Hematopoietic multipotent progenitor cell treated with erythropoietin and hydrocortisone succinate and interleukin-3 and kit ligand, for 8 days (in vitro differentiated cells): ENCODE data around the gene TAF1B.

Experiments
- DNase-seq: peaks from one replicate; pipeline ENCODE4 v3.0.0-alpha.2; 2015

Gene TAF1B

DNA sequence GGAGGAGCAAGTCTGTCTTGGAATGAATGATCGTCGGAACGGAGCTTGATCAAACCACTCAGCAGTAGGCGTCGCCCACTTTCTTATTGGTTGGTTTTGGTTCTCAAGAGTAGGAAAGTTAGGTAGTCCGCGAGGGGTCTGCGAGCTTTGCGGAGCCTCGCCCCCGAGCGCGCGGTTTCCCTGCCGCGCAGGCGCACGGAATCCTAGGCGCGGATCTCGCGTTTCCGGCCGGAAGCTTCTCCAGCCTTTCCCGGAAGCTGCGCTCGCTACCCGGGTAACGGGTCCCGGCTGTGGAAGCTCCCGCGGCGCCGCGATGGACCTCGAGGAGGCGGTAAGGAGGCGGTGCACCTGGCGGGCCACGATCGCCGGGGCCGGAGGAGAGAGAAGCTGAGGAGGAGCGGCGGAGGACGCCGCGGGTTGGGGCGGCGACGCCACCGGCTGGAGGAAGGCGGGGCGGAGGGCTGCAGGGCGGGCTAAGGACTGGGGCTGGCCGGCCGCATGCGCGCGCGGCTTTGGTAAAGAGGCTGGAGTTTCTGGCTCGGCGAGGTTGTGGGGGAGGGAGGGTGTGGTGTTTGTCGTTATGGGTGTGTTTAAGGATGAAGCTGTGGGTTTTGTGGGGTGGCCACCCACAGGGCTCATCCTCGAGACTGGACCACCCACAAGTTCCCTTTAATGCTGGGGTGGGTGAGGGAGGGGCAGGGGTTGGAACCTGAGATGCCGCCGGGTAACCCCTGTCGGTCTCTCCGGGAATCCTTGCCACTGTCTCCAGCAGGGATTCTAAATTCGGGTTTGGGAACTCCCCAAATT is at the start of gene TAF1B:
Gene TAF1B, plus strand, starts transcription at position 246 of the 807 bp plus-strand sequence. Its CDS starts 68 bp downstream, at position 314.
- DNase-seq, result peak; percentile 98

DNA sequence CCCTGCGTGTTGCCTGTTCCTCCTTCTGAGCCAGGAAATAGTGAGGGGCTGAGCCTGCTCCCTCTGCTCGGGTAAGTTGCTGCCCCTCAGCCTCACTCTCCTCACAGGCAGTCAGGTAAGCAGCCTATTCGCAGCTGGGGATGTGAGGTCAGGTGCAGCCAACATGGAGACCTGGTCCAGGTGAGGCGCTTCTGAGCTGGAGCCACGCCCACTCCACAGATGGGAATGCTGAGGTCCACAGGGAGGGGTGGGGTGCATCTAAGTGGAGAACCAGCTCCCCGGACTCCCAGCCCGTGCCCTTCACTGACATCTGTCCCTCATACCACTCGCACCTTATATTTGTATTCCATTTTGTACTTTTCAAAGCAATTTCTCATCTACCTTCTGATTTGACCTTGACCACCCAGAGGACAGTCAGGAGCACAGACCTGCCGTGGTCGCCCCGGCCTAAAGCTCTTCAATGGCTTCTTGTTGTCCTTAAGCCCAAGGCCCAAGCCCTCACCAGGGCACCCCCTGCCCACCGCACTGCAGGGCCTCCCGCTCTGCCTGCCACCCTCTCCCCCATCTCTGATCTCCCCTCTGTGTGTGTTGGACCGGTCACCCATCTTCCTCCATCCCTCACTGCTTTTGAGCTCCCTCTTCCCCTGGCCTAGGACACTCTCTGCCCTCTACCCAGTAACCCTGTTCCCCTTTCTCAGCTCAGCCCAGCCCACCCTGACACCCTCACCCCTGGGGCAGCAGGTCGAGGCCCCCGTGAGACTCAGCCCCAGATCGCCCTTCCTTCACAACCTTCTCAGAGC is 49.2 kb upstream of the TAF1B start:
- DNase-seq, result no peak

DNA sequence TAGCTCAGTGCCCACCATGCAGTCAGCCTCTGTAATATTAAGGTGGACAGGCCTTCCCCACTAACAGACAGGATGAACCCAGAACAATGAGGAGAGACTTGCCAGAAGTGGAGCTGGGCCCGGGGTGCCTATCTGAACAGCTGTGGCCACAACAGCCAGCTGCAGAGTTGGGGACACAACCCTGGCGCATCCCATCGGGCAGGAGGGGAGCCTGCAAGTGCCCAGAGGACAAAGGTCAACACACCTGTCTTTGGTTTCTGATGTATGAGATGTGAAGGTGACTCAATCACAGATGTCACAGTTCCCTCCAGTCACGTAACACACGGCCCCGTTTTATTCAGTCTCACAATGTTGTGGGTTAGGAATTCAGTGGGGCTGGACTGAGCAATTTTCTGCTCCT is 48.2 kb upstream of the TAF1B start:
- no peak for DNase-seq

DNA sequence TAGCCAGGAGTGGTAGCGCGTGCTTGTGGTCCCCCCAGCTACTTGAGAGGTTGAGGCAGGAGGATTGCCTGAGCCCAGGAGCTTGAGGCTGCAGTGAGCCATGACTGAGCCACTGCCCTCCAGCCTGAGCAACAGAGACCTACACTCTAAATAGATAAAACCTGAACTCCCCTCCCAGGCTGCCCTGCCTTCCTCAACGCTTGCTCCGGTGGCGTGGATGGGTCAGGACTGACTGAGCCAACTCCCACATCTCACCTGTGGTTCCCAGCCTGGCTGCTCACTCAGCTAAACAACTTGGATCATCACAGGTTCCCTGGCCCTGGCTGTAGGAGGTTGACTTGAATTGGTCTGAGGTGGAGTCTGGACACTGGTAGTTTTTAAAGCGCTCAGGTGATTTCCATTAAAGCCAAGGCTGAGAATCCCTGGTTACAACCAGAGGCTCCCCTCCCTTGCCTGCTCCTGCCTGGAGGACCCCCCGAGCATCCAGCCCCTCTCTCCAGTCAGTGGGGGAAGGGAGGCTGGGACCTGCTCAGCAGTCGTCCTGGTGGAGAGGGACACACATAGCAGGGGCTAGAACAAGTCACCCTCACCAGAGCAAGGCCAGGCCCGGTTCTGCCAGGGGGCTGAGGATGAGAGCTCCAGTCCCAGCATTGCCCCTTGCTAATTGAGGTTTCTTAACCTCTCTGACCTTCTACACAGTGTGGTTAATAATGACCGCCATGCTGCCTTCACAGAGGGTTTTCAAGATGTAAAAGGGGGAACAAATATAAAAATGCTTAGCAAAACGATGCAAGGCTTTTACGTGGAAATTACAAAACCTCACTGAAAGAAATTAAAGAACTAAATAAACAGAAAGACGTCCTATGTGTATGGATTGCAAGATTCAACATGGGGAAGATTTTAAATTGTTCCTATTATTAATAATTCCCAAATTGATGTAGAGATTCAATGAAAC is 46.9 kb upstream of the TAF1B start:
- no peak for DNase-seq

DNA sequence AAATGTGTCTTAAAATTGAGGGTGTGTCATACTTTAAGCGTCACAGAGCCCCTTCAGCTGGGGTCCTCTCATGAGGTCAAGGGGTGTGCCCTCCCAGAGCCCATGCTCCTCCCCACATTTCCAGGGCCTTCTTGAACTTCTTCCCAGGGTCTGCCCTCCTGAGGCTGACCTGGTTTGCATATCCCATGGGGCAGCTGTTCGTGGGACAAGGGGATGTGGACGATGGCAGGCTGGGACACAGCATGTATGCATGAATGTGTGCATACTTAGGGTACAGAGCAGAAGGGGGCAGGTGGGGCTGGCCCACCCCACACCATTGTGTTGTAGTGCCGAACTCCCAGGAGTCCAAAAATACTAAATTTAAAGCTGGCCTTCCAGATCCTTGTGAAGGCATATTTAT is 46.2 kb upstream of the TAF1B start:
- DNase-seq, result no peak

DNA sequence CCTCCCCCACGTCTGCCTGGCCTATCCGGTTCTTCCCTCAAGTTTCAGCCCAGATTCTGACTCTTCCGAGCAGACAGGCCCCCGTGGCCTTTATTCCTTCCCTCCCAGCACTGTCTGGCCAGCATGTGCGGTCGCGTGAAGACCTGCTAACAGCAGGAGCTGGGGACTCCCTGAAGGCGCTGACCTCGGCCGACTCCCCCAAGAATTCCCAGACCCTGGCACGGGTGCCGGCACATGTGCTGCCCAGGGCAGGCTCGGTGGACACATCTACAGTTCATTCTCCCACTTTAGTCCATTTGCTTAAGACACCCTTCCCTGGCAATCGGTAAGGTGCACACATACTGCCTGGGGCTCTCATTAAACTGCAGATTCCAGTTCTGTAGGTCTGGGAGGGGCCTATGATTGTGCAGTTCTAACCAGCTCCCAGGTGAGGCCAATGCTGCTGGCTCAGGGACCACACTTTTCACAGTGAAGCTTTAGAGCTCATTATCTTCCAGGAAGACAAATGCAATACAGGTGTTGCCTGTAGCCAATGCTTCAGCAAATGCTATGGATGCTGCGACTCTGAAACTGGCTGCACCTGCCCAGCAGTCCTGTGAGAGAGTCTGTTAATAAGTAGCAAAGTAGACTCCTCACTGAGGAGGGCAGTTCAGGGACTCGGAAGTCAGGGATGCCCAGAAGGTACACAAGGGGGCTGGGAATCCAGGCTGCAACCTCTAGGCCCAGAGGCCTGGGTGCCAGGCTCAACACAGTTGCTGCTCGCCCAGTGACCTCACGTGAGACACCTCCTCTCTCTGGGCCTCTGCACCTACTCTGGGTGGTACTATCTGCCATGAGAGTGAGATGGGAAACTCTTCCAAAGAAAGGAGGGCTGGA is 45.4 kb upstream of the TAF1B start:
- DNase-seq, result no peak

DNA sequence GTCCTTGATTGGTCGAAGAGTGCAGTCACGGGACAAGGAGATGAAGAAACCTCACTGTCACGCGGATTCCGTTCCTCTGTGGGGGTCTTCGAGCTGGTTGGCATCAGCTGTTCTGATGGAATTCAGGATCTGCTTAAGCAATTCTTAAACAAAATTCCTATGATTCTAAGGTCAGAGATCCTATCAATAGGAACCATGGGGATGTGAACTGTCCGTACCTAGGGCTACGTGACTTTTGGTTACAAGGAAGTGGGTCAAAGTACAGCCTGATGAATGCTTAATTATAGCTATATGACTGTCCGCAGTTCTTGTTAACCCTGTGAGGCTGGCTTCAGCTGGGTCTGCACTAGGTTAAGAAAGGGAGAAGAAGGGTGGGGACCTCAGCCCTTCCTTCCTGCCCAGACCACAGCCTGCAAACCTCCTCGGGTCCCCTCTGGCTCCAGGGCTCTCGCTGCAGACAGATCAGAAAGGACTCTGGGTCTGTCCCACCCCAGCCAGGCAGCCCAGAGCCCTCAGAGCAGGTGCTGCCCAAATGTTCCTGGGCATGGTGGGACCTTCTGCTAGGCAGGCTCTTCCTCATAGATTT is 44.2 kb upstream of the TAF1B start:
- DNase-seq, result peak; percentile 10

DNA sequence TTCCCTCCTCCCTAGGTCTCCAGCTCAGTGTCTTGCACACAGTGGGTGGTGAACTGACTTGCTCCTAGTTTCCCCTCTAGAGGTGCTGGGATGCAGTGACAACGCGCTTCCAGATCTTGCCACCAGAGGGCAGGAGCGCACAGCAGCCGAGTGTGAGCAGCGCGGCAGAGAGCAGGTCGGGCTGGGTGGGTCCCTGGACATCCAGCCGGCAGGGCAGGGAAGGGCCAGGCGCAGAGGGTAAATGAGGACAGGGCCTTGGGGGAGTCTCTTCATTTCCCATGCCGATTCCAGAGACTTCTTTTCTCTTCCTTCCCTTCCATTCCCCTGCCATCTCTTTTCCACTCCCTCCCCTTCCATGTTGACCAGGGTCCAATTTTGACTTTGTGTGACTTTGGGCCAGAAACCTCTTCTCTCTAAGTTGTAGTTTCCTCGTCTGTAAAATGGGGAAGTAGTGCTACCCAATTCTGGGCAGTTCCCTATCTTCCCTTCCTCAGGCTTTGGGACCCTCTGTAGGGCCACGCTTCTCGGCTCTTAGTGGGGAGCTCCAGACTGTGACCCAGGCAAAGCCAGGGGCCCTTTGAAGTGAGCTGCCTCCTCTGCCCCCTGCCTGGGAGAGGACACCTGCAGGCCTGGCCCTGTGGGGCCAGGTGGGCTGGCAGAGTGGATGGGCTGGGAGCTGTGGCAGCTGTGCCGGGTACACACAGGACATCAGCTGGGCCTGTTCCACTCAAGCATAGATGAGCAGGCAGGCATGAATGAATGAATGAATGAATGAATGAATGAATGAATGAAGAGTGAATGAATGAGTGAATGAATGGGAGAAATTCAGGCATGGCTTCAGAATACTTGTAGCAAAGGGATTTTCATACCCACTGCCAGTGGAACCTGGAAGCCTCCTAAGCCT is 43.3 kb upstream of the TAF1B start:
- peak; percentile 80 for DNase-seq

DNA sequence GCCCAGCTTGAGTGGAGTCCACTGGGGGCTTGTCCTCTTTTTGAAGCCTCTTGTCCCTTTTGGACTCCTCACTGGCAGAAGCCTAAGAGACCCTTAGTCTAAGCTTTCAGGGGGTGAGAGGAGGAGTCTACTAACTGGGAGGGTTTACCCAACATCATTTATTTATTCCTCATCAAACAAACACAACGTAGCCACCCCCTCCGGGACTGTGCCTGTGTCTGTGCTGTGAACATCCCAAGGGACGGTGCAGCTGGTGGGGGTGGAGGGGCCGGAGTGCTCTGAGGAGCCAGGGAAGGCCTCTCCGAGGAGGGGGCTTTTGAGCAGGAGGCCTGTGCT is 42.7 kb upstream of the TAF1B start:
- no peak for DNase-seq

DNA sequence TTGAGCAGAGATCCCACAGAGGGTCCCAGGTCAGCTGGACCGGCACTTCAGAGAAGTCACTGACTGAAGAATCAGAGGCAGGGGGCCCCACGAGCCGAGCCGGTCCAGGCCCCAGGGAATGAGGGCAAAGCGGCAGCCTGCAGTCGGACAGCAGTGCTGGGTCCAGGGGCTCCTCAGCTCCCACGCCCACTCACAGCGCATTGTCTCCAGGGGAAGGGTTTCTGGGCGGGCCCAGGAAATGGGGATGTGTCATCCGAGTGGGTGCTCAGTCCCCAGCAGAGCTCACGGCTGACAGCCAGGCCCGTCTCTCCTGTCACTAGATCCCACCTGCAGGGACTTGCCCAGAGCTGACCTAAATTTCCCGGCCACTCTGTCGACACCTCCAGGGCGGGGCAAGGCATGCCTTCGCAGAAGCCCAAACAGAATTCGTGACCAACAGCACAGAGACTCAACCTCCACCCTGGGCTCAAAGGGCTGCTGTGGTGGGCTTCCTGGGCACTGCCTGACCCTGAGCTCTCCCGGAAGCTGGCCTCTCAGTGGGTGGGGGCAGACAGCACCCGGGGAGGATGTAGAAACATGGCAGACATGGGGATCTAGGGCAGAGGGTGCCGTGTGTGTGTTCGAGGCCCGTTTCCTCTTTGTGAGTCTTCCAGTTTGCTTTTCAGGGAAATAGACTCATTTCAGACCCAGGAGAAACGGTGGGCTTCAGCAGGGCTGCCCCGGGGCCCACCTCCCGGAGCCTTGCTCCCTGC is 42.1 kb upstream of the TAF1B start:
- DNase-seq, result no peak

DNA sequence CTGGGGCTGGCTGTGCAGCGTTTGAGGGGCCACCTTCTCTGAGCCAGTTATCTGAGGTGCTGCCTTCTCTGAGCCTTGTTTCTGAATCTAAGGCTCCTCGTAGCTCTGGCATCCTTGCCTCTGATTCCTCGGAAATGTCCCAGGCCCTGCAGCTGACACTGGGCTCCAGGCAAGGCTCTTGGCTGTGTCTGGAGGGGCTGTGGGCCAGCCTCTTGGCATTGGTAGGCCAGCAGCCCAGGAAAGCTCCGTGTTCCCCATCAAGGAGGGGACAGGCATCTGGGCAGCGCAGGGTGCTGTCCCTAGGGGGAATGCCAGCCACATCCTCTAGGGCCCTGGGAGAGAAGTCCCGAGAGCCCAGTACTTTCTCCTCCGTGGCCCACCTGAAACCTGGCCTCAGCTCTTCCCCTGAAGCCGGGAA is 40.7 kb upstream of the TAF1B start:
- DNase-seq, result no peak

DNA sequence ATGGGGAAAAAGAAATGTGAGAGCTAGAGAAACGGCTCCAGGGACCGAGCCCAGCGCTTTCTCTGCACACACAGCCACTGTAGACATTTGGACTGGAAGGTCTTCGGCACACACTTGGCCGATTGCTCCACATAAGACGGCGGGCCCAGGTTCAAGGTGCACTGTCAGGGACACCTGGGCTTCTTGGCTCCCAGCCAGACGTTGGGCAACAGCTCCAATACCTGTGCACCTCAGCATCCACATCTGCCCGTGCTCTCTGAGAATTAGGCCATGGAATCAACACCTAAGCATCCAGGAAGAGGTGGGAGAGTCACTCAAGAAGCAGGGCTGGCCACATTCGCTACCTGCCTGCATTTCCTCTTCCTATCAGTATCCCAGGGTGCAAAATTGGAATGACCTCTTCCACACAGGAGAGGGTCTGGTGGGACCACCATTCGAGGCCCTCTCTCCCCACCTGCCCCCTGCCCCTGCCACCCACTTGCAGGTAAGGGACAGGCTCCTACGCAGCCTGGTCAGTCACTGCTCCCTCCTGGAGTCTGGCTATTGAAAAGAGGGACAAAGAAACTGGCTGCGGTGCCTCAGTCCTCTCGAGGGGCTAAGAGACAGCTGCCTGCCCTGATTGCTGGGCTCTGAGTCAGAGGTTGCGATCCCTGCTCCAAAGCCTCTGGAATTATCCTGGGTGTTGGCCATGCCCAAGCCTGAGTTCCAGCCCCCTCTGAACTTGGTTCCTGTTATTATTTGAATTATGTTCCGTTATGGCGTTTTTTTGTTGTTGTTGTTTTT is 40.1 kb upstream of the TAF1B start:
- DNase-seq, result no peak

DNA sequence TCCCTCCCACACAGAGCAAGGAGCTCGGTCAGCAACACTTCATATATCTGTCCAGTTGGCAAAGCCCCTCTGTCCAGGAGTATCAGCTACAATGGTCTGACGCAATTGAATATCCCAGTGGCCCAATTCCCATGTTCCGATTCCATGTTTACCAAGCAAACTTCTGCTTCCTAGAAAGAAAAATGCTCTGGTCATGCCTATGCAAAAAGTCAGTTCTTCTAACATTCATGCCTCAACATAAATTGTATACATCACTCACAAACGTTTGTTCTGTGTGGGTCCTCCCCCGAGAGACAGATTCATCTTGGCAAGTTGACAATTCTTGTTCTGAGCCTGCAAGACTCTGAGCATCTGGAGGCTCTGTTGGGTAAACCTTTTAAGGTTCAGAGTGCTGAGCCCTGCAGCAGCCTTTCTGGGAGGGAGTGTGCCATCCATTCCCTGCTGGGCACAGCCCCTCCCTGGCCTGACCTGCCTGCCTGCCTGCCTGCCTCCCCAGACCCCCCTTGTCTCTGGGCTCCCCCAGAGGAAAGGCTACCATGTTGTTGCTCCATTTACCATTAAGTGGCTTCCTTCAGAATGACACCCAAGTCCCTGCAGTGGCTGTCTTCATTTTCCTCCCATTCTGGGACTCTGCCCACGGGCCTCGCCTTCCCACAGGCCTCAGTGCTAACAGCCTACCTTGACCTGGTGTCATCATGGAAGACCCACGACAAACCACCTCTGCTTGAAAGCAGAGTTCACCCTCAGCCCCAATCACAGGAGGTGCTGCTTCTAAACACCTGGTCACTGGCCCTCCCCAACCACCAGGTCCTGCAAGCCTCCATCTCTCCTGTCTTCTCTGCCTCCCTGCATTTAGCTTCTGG is 37.6 kb upstream of the TAF1B start:
- DNase-seq, result no peak

DNA sequence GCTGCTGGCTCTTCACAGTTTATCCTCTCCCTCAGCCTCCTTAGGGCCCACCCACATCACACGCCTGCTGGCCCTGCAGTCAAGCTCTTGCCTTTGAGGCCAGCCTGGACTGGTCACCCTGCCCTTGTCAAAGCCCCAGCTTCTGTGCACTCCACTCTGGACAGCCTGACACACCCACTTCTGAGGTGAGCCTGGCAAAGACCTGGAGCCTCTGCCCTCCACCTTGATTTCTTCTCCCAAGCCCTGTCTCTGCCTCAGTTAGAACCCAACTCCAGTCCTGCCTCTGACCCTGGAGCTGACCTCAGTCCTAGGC is 37.0 kb upstream of the TAF1B start:
- DNase-seq, result no peak

DNA sequence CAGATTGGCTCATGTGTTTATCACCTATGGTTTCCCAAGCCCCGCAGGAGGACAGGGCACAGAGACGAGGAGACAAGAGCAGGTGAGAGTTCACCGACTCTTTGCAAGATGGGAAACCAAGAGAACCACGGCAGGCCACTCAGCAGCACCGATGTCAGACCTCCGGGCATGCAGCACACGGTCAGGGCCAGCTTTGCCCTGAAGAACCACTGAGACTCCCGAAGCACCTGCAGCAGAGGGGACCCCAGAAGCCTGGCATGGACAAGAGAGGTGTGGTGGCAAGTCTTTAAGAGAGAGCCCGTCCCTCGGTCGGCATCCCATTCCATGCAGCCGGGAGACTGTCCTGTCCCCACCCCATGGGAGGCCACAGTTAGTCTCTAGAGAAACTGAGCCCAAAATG is 36.6 kb upstream of the TAF1B start:
- DNase-seq, result no peak

DNA sequence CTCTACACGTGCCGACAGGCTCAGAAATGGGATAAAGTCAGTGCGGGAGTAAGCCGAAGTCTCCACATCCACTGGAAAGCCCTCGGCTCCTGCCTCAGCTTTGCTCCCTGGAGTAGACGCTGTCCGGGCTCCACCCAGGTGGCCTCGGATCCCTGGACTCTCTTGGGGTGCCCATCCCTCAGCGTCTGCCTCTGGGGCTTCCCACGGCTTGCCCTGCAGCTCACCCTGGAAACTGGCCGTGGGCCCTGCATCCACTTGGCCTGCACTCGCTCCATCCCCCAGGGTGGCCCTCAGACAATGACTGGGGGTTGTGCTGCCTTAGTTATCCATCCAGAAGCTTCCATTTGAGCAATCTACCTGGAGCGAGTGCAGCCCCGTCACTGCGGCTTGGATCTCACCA is 36.2 kb upstream of the TAF1B start:
- no peak for DNase-seq

DNA sequence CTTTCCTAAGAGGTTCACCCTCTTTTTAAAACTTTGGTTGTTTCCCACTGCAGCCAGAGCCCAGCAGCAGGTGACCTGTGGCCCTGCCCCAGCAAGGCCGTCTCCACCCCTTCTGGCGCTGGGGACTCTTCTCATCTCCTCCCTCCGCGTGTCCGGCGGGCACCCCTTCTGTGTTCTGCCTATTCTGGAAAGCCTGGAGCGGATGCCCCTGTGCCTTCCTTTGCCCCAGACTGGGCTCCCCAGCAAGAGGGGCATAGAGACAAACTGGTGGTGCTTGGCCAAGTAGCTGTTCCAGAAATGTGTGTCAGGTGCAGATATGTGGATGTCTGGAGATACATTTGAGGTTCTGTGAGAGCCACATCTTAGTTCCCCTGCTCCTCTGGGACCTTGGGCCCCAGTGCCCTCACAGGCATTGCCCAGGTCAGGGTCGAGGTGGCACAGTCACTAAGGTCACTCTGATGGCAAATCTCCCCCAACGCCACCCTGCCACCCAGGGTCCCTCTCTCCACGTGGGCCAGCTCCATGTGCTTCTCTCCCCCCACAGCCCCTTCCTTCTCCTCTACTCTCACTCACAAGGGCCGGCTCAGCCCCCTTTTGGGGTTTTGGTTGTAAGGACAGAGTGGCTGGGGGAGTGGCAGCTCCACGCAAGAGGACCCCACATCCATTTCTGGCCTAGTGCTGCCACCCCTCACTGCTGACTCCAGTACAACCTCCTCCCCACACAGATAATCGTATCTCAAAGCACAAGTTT is 35.5 kb upstream of the TAF1B start:
- no peak for DNase-seq
